Left colon (tissue), 2 donors: Measurements from ENCODE around the gene HBP1. TPM values are rescaled to one million over a fixed set of nuclear protein-coding genes. Genes with fewer than 3 reads are reported as not detected.
"Not testable (repeated sequence)": the region's sequence is repeated elsewhere in the genome, so short reads cannot be mapped to it uniquely, and the experiment has no call there.

ENCODE experiments used
- ATAC-seq: fragments of 200-7000 bp; cut with Tn5 transposase; one replicate; pipeline ENCODE4 v1.9.1; 2020; ENCODE audit warnings: mild to moderate bottlenecking, moderate library complexity
- DNase-seq, 2 donors: peaks; one replicate each; pipeline ENCODE4 v3.0.0-alpha.2; 2020
- intact Hi-C, 2 donors: fragments of 100-400 bp; cut with DNase I in 1 of 2; cut with micrococcal nuclease in 1 of 2; formaldehyde crosslinking; loops; one replicate each; pipeline versions ENCODE4 v1.11.2 to v1.14.0; 2022; cut with DNase I, micrococcal nuclease
- total RNA-seq, 2 donors: library from RNA; stranded (reverse); fragmentation: NEBNext Ultra II Directional; extraction: Animal tissue kit (Norgen Biotek cat#: 25700); gene quantifications; one replicate each; pipeline ENCODE4 v1.2.1, GENCODE V29; 2021
- donor health status: DM: no; HTN: no; CAD: no.
- donor health status: DM: yes; HTN: yes; CAD: no.

Gene HBP1
- total RNA-seq, 2 donors from 2014 or later, result 28.7 to 71.0 TPM

GRCh38 chr7:107246836-107247235 lies 78.0 kb downstream of the HBP1 start:
- ATAC-seq, intact Hi-C loops: not testable (repeated sequence)

GRCh38 chr7:107248551-107249316 lies 79.9 kb downstream of the HBP1 start:
- no peak for DNase-seq
- ATAC-seq, result no peak
- intact Hi-C loops, result no loop called here

More at GRCh38 chr7:107246836-107247235, 78.0 kb downstream of the HBP1 start:
- not testable (repeated sequence) for DNase-seq

GRCh38 chr7:107251963-107252362 lies 83.2 kb downstream of the HBP1 start:
- intact Hi-C loops, result no loop called here
- no peak for ATAC-seq
- no peak for DNase-seq

Other genes starting within 250 kb of the HBP1 start
- 1 to 10 TPM; 6.6 to 9.6 TPM for gene PRKAR2B, start 124.3 kb upstream of the HBP1 start, total RNA-seq